MM.1S (cell line): ENCODE measurements around the gene RTF1.

Experiments
- DNase-seq: peaks from one replicate; pipeline ENCODE4 v3.0.0-alpha.2; 2015
- H2AFZ ChIP-seq: fragments of 300-600 bp; sonication (generic); 2 replicates; pipeline ENCODE4 v1.6.0; 2016; ENCODE audit warnings: antibody characterized with exemption, low read length
- H3F3A ChIP-seq: fragments of 300-600 bp; sonication (generic); 2 replicates; pipeline ENCODE4 v1.6.1; 2016; ENCODE audit warnings: mild to moderate bottlenecking, antibody characterized with exemption, low read length, moderate library complexity, mixed read lengths; ENCODE audit not compliant: insufficient read depth
- H3K27ac ChIP-seq: fragments of 300-600 bp; sonication (generic); 2 replicates; pipeline ENCODE4 v1.5.1; 2016; ENCODE audit warnings: mild to moderate bottlenecking, low read length
- H3K27me3 ChIP-seq: fragments of 300-600 bp; sonication (generic); replicated peaks from 2 replicates; pipeline ENCODE4 v1.6.0; 2016; ENCODE audit warnings: low read length; ENCODE audit not compliant: insufficient read depth
- H3K36me3 ChIP-seq: fragments of 300-600 bp; sonication (generic); replicated peaks from 2 replicates; pipeline ENCODE4 v1.6.1; 2016; ENCODE audit warnings: mild to moderate bottlenecking, low read length, mixed read lengths; ENCODE audit not compliant: insufficient read depth
- H3K4me1 ChIP-seq: fragments of 300-600 bp; sonication (generic); 2 replicates; pipeline ENCODE4 v1.6.1; 2016; ENCODE audit warnings: low read length, mixed read lengths
- H3K4me2 ChIP-seq: fragments of 300-600 bp; sonication (generic); 2 replicates; pipeline ENCODE4 v1.6.0; 2016; ENCODE audit warnings: low read depth, low read length
- H3K4me3 ChIP-seq: fragments of 300-600 bp; sonication (generic); 2 replicates; pipeline ENCODE4 v1.5.1; 2016; ENCODE audit warnings: low read length, mixed read lengths
- H3K79me2 ChIP-seq: fragments of 300-600 bp; sonication (generic); 2 replicates; pipeline ENCODE4 v1.6.1; 2016; ENCODE audit warnings: mixed run types, low read length, mixed read lengths
- H3K9ac ChIP-seq: fragments of 300-600 bp; sonication (generic); 2 replicates; pipeline ENCODE4 v1.6.1; 2016; ENCODE audit warnings: low read length, mixed read lengths
- H3K9me2 ChIP-seq: fragments of 300-600 bp; sonication (generic); replicated peaks from 2 replicates; pipeline ENCODE4 v1.6.1; 2016; ENCODE audit warnings: mild to moderate bottlenecking, low read length, mixed read lengths; ENCODE audit not compliant: insufficient read depth
- H3K9me3 ChIP-seq: fragments of 300-600 bp; sonication (generic); replicated peaks from 2 replicates; pipeline ENCODE4 v1.6.1; 2016; ENCODE audit warnings: mild to moderate bottlenecking, low read length, mixed read lengths; ENCODE audit not compliant: insufficient read depth
- H4K20me1 ChIP-seq: fragments of 300-600 bp; sonication (generic); 2 replicates; pipeline ENCODE4 v1.6.1; 2016; ENCODE audit warnings: mild to moderate bottlenecking, low read length, moderate library complexity, mixed read lengths; ENCODE audit not compliant: insufficient read depth
- CTCF ChIP-seq: fragments of 300-600 bp; sonication (generic); IDR thresholded peaks from 2 replicates; pipeline ENCODE4 v1.5.1; 2016; ENCODE audit warnings: antibody characterized with exemption, low read length, mixed read lengths
- EZH2 ChIP-seq: fragments of 300-600 bp; sonication (generic); optimal IDR thresholded peaks from 2 replicates; pipeline ENCODE3; 2017; ENCODE audit warnings: low read depth, mild to moderate bottlenecking, antibody characterized with exemption, low read length, mixed read lengths
- EZH2phosphoT487 ChIP-seq: fragments of 300-600 bp; sonication (generic); IDR thresholded peaks from 2 replicates; pipeline ENCODE4 v1.6.1; 2018; ENCODE audit warnings: antibody characterized with exemption, low read length

Gene RTF1

DNA sequence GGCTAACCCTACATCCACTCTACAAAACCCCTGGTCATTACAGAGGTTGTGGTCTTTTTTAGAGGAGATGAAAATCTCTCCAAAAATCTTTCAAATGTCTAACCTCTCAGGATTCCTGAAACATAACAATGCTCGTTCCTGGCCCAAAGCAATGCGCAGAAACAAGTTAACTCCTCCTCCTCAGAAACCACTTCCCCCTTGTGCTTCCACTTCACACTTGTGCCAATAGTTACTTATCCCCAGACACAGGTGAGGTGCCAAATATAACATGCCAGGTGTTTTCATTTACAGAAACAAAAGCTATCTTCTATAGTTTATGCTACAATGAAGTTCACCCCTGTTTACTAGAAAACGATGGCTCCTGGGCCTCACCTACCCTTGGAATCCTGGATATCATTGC is 20.8 kb upstream of the RTF1 start:
- Histone ChIP-seq H3K4me1 (peaks cover 7% of the 10 kb centered on the region), H3K9ac (no peak overlapping the region; the same call in 1 of the 2 replicates), H3K36me3 (peaks cover 5% of the 10 kb centered on the region; the same call in 1 of the 2 replicates), H3K27ac (peak overlapping the region; percentile 56; the same call in 1 of the 2 replicates), H4K20me1 (no peaks in the 10 kb centered on the region), H3F3A (peaks cover 11% of the 10 kb centered on the region), H3K79me2 (no peaks in the 10 kb centered on the region), H3K4me2 (peak overlapping the region; percentile 31), H3K9me3 (no peaks in the 10 kb centered on the region), H3K4me3 (0 out of 2 replicates have a peak overlapping the region, but pooled peaks have one; percentile 2), H3K27me3 (no peaks in the 10 kb centered on the region), H3K9me2 (no peaks in the 10 kb centered on the region), H2AFZ (0 out of 2 replicates have a peak overlapping the region, but pooled peaks have one; percentile 19)
- TF ChIP-seq CTCF: no peak
- TF ChIP-seq EZH2: no peak
- no peak for TF ChIP-seq EZH2phosphoT487
- DNase-seq: peak; percentile 72

DNA sequence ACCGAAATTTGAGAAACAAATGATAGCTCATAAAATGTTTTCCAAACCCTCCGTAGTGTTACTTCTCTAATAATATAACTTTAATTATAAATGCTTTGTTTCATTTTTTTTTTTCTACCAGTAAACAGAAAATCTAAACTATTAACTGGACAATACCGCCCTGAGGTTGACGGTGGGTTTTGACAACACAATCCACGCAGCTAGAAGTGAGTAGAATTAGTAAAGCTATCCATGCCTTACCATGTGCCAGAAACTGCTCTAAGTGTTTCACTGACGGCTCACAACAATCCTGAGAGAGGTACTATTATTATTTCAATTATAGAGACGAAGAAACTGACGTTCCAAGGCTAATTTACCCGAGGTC is 15.0 kb upstream of the RTF1 start:
- Histone ChIP-seq H3K36me3 (no peaks in the 10 kb centered on the region), H3F3A (peaks cover 7% of the 10 kb centered on the region), H3K4me1 (peaks cover under 1% of the 10 kb centered on the region), H3K9me3 (no peaks in the 10 kb centered on the region), H2AFZ (peak overlapping the region; percentile 80), H3K9me2 (no peaks in the 10 kb centered on the region), H3K4me3 (peak overlapping the region; percentile 89), H3K27me3 (no peaks in the 10 kb centered on the region), H3K79me2 (peaks cover 14% of the 10 kb centered on the region), H3K27ac (peak overlapping the region; percentile 23; the same call in 1 of the 2 replicates), H4K20me1 (no peaks in the 10 kb centered on the region), H3K9ac (peak overlapping the region; percentile 82), H3K4me2 (peak overlapping the region; percentile 91)
- no peak for DNase-seq
- TF ChIP-seq EZH2 (no peak), EZH2phosphoT487 (no peak), CTCF (no peak)

- Histone ChIP-seq H3K36me3 (no peaks in the 10 kb centered on the region), H3K4me1 (peaks cover 8% of the 10 kb centered on the region; the same call in 1 of the 2 replicates), H3K4me2 (no peak overlapping the region), H3K27ac (peak overlapping the region; percentile 4; the same call in 1 of the 2 replicates), H3K4me3 (no peak overlapping the region), H3F3A (peaks cover 5% of the 10 kb centered on the region), H4K20me1 (no peaks in the 10 kb centered on the region), H3K9me2 (no peaks in the 10 kb centered on the region), H3K9ac (no peak overlapping the region), H3K27me3 (no peaks in the 10 kb centered on the region), H2AFZ (no peak overlapping the region), H3K9me3 (no peaks in the 10 kb centered on the region), H3K79me2 (0 out of 2 replicates have a peak, but pooled peaks cover 3% of the 10 kb centered on the region)
- no peak for DNase-seq
- TF ChIP-seq EZH2phosphoT487: no peak
- no peak for TF ChIP-seq EZH2
- TF ChIP-seq CTCF: no peak
Measured at GRCh38 chr15:41407341-41407740, 9.6 kb upstream of the RTF1 start.
